Measurements from ENCODE around the gene PFKP.
A peak's percentile ranks its signal among the peaks of the same experiment; 100 is the strongest.
"Not testable (repeated sequence)": the region's sequence is repeated elsewhere in the genome, so short reads cannot be mapped to it uniquely, and the experiment has no call there.

Gene PFKP

GRCh38 chr10:3150366-3150765 is 83.0 kb downstream of the PFKP start:
- DNase-seq (ENCODE audit: extremely low read depth in 1 of 2, low read depth in 1 of 2) = no peak

- DNase-seq (ENCODE audit: extremely low read depth in 1 of 2, low read depth in 1 of 2) = no peak
Observed at GRCh38 chr10:3150961-3151360, 83.6 kb downstream of the PFKP start.

DNA sequence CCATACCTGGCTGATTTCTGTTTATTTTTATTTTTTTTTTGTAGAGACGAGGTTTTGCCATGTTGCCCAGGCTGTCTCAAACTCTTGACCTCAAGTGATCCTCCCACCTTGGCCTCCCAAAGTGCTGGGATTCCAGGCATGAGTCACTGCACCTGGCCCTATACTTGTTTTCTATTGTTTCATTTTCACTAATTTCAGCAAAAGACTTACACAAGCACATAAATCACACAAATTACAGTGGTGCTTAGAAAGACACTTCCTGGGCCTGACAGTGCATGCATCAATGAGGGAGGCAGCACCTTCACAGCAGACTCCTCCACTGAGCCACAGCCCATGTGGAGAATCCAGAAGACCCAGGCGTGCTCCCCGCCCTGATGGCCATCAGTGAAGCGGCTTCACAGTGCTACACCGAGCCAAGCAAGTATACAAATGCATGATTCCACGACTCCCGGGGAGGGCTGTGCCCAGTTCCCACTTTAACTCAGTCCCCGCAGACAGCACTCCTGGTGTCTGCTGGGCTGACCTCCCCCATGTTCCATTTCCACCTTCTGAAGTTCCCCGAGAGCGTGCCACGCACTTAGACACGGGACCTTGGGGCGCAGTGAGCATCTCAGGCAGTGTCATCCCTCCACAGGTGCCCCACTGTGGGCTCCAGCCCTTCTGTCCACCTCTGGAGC is 84.7 kb downstream of the PFKP start:
- no peak for DNase-seq (ENCODE audit: extremely low read depth in 1 of 2, low read depth in 1 of 2)

DNA sequence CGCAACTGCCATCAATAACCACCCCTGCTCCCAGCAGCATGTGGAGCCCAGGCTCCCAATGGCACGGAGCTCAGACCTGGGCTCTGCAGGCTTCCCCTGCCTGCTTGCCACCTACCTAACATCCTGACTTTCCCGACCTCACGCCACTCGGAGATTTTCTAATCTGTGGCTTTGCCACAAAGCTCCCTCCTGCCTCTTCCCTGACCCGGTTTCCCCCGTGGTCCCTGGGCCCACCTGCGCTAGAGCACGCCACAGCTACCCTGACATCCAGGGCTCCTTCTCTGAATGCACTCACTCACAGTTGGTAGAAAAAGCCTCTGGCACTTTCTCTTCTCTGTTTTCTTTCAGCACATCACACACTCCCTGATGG is 85.2 kb downstream of the PFKP start:
- DNase-seq (ENCODE audit: extremely low read depth in 1 of 2, low read depth in 1 of 2) = no peak

GRCh38 chr10:3154666-3155065 is 87.3 kb downstream of the PFKP start:
- no peak for DNase-seq (ENCODE audit: extremely low read depth in 1 of 2, low read depth in 1 of 2)

- DNase-seq (ENCODE audit: extremely low read depth in 1 of 2, low read depth in 1 of 2) = no peak
Observed at GRCh38 chr10:3159152-3159551, 91.8 kb downstream of the PFKP start.

- DNase-seq (ENCODE audit: extremely low read depth in 1 of 2, low read depth in 1 of 2) = no peak
Observed at GRCh38 chr10:3162533-3162932, 95.2 kb downstream of the PFKP start.

DNA sequence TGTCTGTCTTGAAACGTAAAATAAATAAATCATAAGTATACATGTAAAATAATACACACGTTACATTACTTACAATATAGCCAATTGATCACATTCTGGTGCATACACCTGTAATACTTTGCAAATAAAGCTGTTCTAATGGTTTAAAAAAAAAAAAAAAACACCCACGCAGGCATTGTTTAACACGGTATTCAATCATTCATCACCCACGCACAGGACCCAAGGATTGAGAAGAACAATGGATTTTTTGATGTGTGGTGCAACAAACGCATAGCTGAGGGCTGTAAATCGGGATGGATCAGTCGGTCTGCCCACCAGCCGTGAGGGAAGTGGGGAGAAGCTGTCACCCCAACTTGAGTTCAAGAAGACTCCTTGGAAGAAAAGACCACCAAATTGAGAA is 96.5 kb downstream of the PFKP start:
- no peak for DNase-seq (ENCODE audit: extremely low read depth in 1 of 2, low read depth in 1 of 2)

GRCh38 chr10:3165196-3165595 is 97.8 kb downstream of the PFKP start:
- DNase-seq (ENCODE audit: extremely low read depth in 1 of 2, low read depth in 1 of 2) = no peak

- no peak for DNase-seq (ENCODE audit: extremely low read depth in 1 of 2, low read depth in 1 of 2)
Observed at GRCh38 chr10:3166496-3167290, 99.3 kb downstream of the PFKP start.

GRCh38 chr10:3167611-3168330 is 100.4 kb downstream of the PFKP start:
- DNase-seq (ENCODE audit: extremely low read depth in 1 of 2, low read depth in 1 of 2) = no peak

DNA sequence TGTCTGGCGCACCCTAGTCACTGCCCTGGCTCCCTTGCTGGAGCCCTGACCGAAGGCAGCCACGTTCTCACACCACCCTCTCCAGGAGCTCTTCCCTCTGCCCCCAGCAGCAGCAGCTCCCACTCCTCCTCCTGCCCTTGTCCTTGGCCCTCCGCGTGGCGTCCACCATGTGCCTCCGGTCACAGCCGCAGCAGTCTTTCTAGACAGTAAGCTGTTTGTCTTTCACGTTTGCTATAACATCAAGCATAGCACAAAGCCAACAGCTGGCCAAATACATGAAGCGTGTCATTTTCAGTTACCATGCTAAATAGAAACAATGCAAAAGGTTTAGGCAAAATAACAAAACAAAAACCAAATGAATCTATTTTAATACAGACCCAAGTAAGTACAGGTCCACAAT is 101.9 kb downstream of the PFKP start:
- no peak for DNase-seq (ENCODE audit: extremely low read depth in 1 of 2, low read depth in 1 of 2)

GRCh38 chr10:3169673-3170072 is 102.3 kb downstream of the PFKP start:
- no peak for DNase-seq (ENCODE audit: extremely low read depth in 1 of 2, low read depth in 1 of 2)

- DNase-seq (ENCODE audit: extremely low read depth in 1 of 2, low read depth in 1 of 2) = not testable (repeated sequence)
Observed at GRCh38 chr10:3171488-3171887, 104.1 kb downstream of the PFKP start.

DNA sequence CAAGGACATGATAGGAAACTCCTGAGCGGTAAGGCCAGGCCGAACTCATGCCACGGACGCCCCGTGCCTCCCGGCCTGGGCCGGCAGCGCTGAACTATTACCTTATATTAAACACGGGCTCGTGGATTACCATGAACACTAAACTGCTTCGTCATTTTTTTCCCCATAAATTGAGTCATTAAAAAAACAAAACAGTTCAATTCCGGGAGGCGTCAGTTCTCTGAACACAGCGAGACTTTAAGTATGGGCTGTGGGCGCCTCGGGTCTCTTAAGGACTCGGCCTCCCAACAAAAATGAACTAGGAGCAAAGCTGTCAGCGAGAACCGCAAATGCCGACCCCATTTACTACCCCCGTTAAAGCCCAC is 104.7 kb downstream of the PFKP start:
- no peak for DNase-seq (ENCODE audit: extremely low read depth in 1 of 2, low read depth in 1 of 2)

GRCh38 chr10:3172446-3173170 is 105.3 kb downstream of the PFKP start, which contains the start of gene PITRM1:
Gene PITRM1, minus strand, starts transcription at chr10:3172782. Its CDS starts 10 bp downstream, at chr10:3172772.
- DNase-seq (ENCODE audit: extremely low read depth in 1 of 2, low read depth in 1 of 2) = peak; percentile 95 to 96

GRCh38 chr10:3173171-3173878 is 106.0 kb downstream of the PFKP start:
- peak in 1 of 2 donors; percentile 52 for DNase-seq (ENCODE audit: extremely low read depth in 1 of 2, low read depth in 1 of 2)

- no peak for DNase-seq (ENCODE audit: extremely low read depth in 1 of 2, low read depth in 1 of 2)
Observed at GRCh38 chr10:3178042-3178441, 110.7 kb downstream of the PFKP start.

DNA sequence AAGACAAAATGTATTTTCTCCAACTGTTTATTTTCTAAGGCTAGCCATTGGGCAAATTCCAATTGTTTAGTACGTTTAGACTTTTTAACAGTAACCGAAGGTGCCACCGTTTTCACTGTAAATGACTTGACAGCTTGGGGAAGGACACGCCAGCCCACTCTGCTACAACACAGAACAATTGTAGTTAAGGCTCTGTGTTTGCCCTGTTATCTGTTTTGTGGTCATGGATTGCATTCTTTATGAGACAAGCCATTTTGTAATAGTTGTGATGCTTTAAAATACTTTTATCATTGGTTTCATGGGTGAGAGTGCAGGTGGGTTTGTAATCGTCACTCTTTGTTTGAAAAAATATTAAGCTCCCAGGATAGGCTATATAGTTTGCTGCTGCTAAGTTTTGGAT is 111.8 kb downstream of the PFKP start:
- no peak for DNase-seq (ENCODE audit: extremely low read depth in 1 of 2, low read depth in 1 of 2)

GRCh38 chr10:3180355-3181025 is 113.1 kb downstream of the PFKP start:
- DNase-seq (ENCODE audit: extremely low read depth in 1 of 2, low read depth in 1 of 2) = no peak
